Anterior cingulate cortex (tissue), 58 donors: ENCODE data around the gene CDC42EP4.
"Not testable (repeated sequence)": the region's sequence is repeated elsewhere in the genome, so short reads cannot be mapped to it uniquely, and the experiment has no call there.

Source experiments
- DNase-seq, 58 donors: peaks; one replicate each; lab custom pipeline; 2025; lab: John Stamatoyannopoulos, UW

CDC42EP4 gene

DNA sequence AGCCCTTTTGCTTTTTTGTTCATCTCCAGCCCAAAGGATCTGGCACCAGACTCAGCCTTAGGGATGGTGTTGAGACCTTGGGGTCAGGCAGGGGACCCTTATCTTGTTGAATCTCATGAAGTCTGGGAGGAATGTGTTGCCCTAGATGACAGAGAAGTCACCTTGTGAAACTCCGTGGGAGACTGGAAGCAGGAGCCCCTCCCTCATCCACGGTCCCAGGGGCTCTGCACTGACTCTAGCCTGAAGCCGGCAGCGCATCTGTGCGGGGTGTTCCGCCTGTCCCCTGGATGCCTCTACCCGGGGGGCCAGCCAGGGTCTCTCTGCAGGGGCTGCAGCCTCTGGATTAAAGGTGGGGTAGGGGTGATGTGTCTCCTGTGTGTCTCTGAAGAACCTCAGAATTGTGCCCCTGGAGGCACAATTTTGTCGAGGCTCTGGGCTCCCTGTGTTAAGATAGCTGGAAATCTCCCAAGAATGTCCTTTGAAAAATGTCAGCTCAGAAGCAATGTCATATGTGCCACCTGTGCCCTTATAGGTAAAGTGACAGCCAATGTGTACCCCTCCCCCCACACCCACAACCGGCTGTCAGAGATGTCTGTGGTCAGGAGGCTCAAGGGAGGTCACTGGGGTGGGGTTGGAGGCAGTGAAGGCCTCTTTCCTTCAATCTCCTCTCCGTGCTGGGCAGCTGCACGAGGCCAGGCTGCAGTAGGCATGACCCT, 32.1 kb upstream of the CDC42EP4 start:
- DNase-seq = peak in 1 of 58 donors; percentile 52

DNA sequence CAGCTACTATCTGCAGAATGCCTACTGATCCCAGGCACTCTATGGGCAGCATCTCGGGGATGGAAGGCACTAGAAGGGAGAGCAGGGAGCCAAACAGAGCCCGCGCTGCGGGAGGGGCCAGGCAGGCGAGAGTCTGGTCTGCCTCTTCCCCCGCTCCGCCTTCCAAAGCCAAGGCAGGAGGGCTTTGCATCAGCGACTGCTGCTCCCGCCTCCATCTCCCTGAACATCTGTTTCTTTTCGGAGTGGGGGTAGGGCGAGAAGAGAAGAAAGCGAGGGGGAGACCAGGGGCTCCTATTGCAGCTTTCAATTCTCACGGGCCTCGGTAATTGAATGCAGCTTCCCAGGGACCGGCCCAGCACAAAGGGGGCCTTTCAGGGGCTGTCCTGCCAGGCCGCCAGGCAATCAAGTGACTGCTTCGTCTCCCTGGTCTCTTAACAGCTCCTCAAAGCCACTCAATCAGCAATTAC, 31.4 kb upstream of the CDC42EP4 start:
- DNase-seq = peak in 54 of 58 donors; percentile 28 to 89 (median 76)

DNA sequence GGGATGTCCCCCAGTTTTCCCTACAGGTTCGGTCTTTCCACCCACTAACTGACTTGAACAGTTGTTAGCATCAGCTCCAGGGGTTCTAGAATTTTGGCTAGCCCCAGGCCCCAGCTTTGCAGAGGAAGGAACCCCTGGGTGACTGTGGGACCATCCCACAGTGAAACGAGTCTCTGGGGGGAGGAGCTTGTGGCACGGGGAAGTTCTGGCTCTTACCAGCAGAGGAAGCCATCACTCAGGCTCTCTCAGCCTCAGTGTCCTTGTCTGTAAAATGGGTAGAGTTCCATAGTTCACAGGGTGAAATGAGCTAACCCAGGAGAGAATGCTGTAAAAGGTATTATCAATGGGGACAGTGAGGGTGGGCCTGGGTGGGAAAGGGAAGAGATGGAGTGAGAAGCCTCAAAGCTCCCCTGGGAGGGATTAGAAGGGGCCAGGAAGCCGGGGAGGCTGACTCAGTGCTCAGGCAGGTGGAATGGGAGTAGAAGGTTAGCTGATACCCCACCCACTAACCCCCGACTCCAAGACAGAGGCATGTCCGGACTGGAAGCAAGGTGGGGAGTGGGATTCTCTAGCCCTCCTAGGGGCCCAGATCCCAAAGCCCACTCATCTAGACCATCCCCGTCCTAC, 30.9 kb upstream of the CDC42EP4 start:
- DNase-seq = no peak

DNA sequence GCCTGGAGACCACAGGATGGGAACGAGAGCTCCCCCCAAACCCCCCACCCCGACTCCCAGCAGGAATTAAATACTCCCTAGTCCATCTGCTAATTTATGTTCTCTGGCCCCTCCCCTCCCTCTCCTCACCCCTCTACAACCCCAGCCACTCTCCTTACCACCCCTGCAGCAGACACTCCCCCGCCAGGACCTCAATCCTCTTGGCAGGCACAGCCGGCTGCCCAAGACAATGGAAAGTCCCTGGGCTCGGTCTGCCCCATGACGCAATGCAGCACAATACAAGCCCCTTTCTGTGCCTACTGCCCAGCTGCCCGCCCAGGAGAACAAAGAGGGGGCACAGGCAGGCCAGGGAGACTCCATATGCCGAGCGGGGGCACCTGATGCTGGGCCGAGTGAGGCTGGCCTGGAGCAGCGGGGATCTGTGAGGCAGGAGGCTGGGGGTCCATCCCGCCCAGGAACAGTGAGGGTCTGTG, 30.3 kb upstream of the CDC42EP4 start:
- DNase-seq = peak; percentile 23 to 99 (median 88)

DNA sequence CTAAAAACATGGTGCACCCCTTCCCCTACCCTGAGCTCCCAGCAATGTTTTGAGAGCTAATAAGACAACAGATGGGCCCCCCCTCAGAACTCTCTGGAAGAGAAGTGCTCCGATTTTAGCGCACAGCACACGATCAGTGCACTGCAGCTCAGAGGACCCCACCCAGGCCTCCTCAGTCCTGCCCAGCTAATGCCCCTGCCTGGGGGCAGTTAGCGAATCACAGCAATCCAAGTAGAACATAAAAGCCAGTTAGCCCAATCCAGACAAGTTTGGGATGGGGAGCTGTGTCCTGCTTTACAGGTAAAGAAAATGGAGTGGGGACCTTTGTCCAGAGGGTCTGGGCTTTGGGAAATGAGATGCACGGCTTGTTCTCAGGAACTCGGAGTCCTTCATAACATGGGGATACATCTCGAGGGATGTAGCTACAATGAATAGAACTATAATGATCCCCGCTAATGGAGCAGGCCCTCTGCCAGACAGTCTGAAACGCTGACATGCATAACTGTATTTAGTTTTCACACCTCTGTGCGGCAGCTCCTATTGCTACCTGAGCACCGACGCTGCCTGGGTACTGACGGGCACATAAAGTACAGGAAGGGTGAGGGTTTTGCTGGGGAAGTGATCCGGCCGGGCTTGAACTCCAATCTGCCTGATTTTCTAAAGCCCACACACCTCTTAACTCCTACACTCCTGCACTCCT, 29.7 kb upstream of the CDC42EP4 start:
- DNase-seq = peak in 3 of 58 donors; percentile 28 to 57 (median 48)

DNA sequence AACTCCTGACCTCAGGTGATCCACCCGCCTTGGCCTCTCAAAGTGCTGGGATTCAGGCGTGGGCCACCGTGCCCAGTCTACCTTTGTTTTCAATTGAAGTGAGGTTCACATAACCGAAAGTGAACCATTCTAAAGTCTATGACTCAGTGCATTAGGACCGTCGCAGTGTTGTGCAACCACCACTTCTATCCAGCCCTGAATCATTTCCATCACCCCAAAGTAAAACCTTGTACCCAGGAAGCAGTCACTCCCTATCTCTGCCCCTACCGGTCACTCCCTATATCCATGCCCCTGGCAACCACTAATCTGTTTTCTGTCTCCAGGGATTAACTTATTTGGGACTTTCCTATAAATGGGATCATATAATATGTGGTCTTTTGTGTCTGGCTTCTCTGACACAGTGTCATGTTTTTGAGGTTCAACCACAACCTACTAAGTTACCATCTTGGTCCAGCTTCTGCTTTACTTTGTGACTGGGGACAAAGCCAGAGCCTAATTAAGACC, 28.3 kb upstream of the CDC42EP4 start:
- no peak for DNase-seq

DNA sequence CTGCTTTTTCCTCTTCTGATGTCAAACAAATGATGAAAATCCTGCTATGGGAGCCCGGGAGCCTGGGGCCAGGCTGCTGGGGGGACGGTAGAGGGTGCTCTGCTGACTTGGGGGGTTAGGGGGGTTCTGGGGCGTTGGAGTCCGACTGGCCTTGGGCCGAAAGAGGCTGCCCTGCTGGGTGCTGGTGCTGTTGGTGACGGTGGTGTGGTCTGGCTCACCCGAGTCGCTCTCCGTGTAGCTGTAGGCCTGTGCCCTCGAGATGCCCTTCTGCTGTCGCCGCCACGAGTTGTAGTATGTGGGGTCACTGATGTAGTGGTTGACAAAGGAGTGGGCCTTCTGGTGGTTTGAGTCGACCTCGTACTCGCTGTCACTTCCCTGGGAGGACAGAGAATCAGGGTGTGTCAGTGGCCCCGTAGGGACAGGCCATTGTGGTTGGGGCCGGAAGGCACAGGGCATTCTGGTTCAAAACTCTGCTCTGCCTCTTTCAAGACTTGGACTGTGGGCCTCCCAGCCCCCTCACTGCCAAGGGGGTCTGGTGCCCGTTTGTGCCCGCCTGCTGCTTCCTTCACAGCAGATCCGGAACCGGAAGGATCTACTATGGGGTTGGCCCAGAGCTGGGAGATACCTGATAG, 26.9 kb upstream of the CDC42EP4 start:
- DNase-seq = no peak

DNA sequence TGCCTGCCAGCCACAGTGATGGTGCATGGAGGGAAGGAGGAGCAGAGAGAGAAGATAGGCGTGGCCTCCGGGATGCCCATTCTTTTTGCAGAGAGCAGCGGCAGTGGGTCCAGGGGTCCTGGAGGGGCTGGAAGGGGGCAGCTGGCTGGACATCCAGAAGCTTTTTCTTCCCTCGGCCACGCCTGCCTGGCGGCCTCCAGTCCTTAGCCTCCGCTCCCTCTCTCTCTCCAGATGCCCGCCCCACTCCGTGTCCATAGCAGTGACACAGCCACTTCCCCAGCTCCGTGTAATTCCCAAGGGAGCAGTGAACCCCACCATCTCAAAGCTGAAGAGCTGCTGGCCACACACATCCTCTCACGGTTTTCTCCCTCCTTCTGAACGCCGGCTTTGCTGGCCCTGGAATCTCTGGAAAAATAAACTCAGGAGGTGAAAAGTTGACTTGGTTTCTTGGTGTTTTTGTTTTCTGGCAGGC, 26.3 kb upstream of the CDC42EP4 start:
- DNase-seq = peak in 14 of 58 donors; percentile 13 to 56 (median 32)

DNA sequence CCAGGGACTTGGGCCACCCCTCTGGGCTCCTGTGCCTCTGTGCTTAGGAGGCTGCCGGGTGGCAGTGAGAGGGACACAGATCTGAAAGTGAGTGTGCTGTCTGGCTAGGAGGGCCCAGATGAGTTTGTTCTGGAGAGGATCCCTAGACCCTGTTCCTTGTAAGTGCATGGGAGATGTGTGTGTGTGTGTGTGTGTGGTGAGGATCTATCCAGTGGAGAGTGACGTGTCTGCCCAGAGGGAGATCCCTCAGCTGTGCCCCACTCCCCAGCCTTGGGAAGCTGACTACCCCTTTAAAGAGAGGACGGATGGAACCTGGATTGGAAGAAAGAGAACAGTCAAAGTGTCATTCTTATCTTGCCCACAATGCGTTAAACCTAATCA, 25.5 kb upstream of the CDC42EP4 start:
- no peak for DNase-seq

DNA sequence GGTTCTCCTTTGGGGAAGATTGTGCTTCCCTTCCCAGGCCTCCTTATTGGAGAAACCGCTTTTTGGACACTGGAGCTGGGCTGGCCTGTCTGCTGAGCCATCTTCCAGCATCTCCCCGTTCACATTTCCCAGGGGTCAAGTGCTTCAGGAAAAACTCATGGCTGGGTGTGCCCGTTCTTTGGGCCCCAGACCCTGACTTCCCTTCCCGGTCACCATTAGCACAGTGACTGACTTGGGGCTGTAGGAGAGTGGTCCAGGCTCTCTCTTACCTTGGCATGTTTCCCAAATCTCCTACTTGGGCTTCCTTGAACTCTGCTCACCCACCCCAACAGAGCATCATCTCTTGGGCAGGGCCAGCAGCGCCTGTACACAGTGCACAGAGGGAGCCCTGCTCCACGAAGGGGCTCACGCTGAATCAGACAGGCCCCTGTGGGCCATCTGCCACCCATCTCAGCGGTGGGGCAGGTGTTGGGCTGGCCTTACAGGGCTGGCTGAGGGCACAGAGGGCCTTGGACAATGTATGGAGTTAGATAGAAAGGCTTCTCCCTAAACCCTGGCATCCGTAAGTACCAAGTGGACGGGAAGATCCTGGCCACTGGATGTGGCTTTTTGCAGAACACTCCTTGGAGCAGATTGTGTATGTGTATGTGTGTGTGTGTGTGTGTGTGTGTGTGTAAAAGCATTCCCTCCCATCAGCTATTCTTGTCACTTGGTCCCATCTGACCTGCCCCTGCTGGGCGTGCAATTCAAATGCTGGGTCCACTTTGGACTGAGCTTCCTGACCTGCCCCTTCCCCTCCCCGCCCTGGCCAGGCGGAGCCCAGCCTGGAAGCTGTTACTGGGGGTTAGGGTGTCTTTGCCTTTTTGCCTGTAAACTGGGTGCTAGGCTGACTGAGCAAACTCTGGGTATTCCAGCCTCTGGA, 24.9 kb upstream of the CDC42EP4 start:
- no peak for DNase-seq

DNA sequence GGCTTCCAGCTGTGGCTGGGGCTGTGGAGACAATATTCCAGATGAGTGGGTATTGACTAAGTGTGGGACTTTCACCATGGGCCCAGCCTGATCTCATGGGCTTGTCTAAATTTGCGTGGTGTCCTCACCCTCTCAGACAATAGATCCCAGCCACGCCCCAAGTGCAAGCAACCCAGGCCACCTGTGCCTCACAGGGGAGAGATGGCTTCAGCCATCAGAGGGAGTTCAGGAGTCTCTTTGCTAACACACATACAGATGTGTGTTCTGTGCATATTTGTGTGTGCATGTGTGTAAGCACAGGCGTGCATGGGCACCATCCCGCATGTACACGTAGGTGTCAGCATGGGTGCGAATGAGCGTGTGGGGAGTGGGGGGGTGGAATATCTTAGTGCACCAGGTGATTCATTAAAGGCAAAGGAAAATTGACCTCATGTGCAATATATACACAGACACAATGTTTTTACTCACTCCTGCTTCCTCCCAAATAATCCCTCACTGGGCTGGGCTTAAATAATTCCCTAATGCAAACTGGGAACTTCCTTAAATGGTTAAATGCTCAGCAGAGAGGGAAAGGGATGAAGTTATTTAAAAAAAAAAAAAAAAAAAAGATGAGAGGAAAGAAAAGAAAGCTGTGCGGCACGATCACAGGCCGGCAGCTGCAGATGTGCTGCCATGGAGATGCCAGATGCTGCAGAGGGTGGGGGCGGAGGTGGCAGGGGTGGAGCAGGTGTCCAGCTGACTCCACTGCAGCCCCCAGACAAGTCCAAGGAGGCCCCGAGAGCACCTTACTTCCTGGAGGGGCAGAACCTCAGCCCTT, 24.0 kb upstream of the CDC42EP4 start:
- DNase-seq = no peak

DNA sequence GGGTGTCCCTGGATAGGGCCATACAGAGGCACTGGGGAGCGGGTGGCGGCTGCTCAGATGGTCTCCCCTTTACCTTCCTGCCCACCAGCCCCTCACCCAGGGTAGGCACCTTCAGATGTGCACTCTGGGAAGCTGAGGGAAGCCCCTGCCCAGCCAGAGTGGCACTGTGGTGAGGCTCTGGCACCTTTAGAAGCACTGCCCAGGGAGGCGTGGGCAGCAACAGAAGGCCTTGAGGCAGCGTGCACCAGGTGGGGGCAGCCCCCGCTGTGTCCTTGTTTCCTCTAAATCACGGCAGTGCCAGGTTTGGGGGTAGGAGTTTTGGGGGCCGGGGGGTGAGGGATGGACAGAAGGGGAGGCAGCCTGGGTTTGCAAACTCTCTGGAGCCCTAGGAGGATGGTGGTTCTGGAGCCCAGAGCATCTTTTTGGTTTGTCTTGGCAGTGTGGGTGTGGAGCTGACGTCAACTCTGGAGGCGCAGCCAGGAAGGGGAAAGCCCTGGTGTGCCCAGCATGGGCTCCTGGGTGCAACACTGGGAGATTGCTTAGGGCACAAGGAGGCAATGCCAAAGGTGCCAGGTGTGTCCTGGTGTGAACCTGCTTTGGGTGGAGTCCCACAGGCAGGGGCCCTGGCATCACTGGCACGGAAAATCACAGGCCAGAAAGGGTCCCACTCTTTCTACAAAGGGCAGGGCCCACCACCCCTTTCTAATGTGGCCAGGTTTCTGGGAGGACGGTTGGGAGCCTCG, 23.1 kb upstream of the CDC42EP4 start:
- peak in 4 of 58 donors; percentile 14 to 42 (median 17) for DNase-seq

DNA sequence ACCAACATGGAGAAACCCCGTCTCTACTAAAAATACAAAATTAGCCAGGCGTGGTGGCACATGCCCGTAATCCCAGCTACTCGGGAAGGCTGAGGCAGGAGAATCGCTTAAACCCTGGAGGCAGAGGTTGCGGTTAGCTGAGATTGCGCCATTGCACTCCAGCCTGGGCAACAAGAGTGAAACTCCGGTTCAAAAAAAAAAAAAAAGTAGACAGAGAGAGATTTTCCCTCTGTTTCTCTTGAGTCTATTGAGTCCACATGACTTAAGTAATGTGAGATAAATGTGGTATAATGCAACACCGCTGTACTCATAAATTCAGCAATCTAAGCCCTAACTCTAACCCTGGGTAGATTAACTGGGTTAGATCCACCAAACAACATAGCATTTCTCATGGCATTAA, 21.6 kb upstream of the CDC42EP4 start:
- not testable (repeated sequence) for DNase-seq

DNA sequence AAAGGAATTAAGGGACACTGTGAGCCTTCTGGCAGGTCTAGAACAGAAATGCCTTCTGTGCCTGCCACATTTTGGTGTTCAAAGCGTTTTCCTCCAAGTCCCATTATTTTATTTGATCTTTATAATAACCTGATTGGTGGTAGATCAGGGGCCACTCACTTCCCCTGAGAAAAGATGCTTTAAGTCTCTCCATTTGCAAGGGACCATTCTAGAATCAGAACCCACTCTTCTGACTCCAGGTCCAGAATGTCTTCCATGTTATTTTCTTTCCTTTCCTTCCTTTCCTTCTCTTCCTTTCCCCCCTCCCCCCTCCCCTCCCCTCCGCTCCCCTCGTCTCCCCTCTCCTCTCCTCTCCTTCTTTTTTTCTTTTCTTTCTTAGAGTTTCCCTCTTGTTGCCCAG, 19.3 kb upstream of the CDC42EP4 start:
- no peak for DNase-seq

DNA sequence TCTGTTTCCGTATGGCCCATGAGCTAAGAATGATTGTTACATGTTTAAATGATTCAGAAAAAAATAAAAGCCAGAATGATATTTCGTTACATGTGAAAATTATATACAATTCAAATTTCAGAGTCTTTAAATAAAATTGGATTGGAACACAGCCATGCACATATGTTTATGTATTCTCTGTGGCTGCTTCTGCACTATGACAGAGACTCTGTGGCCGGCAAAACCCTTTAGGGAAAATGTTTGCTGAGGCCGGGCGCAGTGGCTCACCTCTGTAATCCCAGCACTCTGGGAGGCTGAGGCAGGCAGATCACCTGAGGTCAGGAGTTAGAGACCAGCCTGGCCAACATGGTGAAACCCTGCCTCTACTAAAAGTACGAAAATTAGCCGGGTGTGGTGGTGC, 15.9 kb upstream of the CDC42EP4 start:
- DNase-seq = no peak

DNA sequence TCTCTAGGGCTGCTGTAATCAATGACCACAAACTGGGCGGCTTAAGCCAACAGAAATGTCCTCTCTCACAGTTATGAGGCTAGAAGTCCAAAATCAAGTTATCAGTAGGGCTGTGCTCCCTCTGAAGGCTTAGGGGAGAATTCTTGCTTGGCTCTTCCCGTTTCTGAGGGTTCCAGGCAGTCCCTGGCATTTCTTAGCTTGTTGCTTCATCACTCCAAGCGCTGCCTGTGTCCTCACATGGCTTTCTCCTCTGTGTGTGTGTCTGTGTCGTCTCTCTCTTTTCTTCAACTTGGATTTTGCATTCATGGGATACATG, 13.7 kb upstream of the CDC42EP4 start:
- peak in 2 of 58 donors; percentile 20 to 33 for DNase-seq

DNA sequence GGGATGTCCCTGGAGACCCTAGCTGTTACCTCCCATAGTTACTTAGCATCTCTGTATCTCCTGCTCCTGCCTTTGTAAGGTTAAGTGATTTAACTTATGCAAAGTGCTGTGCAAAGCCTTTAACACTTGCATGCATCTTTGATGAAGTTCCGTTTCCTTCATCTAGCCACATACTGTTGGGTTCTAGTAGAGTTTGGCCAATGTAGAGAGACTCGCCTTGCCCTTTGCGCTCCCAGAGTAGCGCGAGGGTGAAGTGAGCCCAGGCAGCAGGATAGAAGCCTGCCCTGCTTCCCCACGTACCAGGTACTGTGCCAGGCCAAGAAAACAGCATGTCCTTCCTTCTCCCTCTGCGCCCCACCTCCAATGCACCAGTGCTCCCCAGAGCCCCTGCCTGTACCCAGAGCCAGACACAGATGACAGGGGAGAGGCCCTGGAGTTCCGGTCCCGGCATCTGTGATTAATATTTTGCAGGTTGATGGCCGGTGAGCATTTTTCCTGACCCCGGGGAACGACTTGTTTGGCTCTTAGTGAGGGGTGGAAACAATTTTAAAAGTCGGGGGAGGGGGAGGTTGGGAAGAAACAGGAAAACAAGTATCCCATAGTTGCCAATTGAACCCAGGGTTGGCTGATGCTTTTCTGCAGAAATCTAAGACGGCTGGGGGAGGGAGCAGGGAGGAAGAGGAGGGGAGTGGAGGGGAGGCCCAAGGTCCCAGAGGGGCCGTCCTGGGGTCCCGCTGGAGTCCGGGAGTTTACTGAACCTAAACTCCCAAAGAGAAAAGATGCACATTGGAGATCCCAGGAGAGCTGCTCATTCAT, 13.1 kb upstream of the CDC42EP4 start:
- no peak for DNase-seq
